ENCODE measurements around the gene CYP26C1.

Gene CYP26C1, protein sequence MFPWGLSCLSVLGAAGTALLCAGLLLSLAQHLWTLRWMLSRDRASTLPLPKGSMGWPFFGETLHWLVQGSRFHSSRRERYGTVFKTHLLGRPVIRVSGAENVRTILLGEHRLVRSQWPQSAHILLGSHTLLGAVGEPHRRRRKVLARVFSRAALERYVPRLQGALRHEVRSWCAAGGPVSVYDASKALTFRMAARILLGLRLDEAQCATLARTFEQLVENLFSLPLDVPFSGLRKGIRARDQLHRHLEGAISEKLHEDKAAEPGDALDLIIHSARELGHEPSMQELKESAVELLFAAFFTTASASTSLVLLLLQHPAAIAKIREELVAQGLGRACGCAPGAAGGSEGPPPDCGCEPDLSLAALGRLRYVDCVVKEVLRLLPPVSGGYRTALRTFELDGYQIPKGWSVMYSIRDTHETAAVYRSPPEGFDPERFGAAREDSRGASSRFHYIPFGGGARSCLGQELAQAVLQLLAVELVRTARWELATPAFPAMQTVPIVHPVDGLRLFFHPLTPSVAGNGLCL

GRCh38 chr10:93059975-93060886 lies at the start of gene CYP26C1:
TSS of gene CYP26C1 (plus strand) at chr10:93060798. CDS start at chr10:93061264, 466 bp downstream.
- DNase-seq: no peak

GRCh38 chr10:93015722-93016121 lies 44.9 kb upstream of the CYP26C1 start:
- no peak for DNase-seq

GRCh38 chr10:93023013-93023650 lies 37.5 kb upstream of the CYP26C1 start:
- DNase-seq: no peak

GRCh38 chr10:93026072-93026471 lies 34.5 kb upstream of the CYP26C1 start:
- DNase-seq: no peak

DNA sequence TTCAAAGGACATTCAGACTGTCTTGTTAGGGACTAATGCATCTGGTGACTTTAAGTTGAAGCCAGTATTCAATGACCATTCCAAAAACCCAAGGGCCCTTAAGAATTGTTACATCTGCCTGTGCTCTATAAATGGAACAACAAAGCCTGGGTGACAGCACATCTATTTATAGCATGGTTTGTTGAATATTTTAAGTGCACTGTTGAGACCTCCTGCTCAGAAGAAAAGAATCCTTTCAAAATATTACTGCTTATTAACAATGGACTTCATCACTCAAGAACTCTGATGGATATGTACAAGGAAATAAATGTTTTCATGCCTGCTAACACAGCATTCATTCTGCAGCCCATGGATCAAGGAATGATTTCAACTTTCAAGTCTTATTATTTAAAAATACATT lies 33.1 kb upstream of the CYP26C1 start:
- DNase-seq: no peak

DNA sequence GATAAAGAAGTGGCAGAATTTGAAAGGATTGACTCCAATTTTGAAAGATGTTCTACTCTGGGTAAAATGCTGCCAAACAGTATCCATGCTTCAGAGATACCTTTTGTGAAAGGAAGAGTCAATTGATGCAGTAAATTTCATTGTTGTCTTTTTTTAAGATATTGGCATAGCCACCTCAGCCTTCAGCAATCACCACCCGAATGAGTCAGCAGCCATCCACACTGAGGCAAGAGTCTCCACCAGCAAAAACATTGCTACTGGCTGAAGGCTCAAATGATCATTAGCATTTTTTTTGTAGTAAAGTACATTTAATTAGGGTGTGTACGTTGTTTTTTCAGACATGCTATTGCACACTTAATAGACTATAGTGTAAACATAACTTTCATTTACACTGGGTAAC lies 31.7 kb upstream of the CYP26C1 start:
- DNase-seq: no peak

- no peak for DNase-seq
These were observed 30.2 kb upstream of the CYP26C1 start for GRCh38 chr10:93030409-93030808.

DNA sequence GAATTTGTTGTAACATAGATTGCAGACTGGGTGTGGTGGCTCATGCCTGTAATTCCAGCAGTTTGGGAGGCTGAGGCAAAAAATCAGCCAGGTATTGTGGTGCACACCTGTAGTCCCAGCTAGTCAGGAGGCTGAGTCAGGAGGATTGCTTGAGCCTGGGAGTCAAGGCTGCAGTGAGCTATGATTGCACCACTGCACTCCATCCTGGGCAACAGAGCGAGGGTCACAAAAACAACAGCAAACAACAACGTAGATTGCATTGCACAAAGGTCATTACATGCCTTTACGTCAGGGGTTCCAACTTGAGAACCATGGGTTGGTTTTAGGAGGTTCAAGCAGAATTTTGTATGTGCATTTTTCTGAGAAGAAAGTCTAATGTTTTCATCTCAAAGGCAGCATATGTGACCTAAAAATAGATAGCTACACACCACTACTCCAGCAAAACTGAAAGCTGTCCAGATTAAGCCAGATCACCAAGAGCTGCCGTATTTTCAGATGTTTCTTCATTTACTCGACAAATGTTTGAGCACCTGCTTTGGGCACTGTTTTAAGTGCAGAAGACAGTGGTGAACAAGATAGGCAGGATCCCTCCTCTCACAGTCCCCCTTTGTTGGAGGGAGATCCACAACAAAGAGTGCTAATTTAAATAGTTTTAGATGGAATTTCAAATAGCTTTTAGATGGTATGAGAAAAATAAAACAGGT lies 28.3 kb upstream of the CYP26C1 start:
- DNase-seq: no peak

GRCh38 chr10:93032809-93033137 lies 27.8 kb upstream of the CYP26C1 start:
- no peak for DNase-seq

- no peak for DNase-seq
These were observed 26.2 kb upstream of the CYP26C1 start for GRCh38 chr10:93034426-93034825.

- no peak for DNase-seq
These were observed 21.5 kb upstream of the CYP26C1 start for GRCh38 chr10:93039110-93039509.

DNA sequence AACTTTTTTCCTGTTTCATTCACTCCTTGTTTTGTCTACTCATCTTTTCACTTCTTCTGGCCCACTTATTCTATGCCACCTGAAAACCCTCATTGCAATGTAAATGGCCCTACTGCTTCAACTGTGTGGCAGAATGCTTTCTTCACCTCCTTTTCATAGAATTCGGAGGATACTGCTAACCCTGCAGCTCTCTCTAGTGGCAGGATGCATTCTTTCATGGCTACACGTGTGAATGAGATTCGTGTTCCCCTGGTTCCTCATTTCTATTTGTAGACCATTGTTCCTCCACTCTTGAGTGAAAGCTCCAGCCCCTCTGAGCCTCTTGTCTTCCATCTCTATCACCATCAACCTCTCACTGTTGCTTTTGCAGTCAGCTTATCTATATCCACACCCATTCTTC lies 20.9 kb upstream of the CYP26C1 start:
- DNase-seq: no peak

GRCh38 chr10:93054486-93054885 lies 6.1 kb upstream of the CYP26C1 start:
- DNase-seq: no peak

DNA sequence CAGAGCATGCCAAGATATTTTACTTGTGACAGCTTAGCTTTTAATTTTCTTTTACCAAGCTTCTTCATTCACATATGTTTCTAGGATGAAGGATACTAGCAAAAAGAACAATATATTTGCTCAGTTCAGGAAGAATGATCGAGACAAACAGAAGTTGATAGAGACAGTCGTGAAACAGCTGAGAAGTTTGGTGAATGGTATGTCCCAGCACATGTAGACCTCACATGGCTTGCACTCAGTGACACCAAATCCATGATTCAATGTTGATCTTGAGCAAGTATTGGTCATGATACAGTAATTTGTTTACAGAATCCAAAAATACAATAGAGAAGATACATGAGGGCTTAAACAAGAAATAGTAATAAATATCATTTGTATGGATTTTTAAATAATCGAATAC lies 2.5 kb upstream of the CYP26C1 start:
- no peak for DNase-seq

DNA sequence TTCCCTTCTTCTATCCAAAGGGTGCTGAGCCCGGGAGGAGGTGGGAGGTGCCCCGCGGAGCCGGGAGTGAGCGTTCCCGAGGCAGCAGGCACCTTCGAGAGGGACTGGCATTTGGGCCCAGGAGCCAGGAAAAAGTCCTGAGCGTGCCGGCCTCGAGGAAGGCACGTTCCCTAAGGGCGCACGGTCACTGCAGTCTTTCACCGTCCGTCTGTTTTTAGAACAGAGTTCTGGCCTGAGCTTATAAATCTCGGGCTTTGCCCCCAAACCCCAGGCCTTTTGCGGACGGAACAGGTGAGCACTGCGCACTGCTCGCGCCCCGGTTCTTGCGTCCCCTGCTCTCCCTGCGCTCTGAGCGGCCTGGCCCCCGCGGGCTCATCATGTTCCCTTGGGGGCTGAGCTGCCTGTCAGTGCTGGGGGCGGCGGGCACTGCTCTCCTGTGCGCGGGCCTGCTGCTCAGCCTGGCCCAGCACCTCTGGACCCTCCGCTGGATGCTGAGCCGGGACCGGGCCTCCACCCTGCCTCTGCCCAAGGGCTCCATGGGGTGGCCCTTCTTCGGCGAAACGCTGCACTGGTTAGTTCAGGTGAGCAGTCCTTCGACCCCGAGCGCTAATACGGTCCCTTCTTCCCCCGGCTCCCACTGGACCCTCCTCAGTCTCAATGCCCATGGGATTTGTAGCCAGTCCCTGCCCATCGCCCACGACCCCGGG lies 442 bp downstream of the CYP26C1 start:
- DNase-seq: no peak

DNA sequence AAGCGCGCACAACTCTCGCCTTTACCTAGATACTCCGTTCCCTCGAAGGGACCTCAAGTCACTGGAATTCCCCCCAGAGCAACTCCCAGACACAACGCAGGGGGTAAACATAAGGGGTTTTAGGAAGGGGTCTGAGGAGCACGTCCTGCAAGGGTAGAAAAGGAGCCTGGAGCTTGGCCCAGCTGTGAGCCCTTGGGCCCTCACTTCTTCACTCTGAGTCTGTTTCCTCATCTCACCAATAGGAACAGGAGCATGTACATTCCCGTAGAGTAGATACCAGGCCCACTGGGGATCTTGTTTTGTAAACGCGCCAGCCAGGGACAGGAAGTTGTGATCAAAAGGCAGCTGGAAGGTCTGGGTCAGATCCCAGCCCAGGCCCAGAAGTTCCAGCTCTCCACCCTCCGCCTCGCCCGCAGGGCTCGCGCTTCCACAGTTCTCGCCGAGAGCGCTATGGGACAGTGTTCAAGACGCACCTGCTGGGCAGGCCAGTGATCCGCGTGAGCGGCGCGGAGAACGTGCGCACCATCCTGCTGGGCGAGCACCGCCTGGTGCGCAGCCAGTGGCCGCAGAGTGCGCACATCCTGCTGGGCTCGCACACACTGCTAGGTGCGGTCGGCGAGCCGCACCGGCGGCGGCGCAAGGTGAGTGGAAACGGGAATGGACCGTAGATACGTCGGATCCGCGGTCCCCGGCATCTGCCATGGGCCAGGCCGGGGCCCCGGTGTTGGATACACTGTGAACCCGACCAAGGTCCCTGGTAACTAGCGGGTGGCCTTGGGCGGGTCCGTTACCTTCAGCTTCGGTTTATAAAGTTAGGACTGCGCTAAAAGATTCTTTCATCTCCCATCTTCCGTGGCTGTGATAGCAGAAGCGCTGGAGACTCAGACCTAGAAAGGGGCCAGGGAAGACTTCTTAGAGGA lies 1.3 kb downstream of the CYP26C1 start:
- DNase-seq: no peak

GRCh38 chr10:93062514-93063143 lies 2.0 kb downstream of the CYP26C1 start:
- no peak for DNase-seq

DNA sequence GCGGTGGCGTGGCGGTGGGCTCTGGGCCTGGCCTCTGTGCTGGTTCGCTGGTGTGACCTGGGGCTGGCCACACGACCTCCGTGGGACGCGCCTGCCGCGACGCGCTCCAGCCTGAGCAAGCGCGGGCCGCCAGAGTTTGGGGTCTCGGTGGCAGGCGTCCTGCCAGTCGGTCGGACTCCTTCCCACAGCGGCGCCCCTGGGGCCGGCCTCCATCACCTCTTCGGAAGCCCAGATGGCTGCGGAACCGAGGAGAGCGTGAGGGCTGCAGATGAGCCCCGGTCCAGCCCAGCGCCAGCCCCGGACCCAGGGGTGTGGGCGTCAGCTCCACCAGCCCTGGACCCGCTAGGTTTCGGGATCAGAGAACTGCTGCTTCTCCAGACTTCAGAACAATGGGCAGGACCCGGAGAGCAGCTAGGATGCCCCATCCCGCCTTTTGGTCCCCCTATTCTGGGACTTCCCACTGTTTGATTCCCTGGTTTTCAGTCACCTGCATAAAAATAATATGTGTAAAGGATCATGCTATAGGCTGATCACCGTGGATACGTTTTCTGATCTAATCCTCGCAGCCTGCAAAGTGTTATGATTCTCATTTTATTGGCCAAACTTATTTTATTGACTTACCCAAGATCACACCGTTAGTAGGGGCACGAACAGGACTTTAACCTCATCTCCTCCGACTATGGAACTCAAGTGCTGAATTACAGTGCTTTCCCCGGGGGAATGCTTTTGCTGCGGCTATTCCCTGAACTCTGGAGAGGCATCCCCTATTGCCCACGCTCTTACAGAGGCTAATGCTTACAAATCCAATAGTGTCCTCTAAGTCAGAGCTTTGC lies 2.8 kb downstream of the CYP26C1 start:
- no peak for DNase-seq

DNA sequence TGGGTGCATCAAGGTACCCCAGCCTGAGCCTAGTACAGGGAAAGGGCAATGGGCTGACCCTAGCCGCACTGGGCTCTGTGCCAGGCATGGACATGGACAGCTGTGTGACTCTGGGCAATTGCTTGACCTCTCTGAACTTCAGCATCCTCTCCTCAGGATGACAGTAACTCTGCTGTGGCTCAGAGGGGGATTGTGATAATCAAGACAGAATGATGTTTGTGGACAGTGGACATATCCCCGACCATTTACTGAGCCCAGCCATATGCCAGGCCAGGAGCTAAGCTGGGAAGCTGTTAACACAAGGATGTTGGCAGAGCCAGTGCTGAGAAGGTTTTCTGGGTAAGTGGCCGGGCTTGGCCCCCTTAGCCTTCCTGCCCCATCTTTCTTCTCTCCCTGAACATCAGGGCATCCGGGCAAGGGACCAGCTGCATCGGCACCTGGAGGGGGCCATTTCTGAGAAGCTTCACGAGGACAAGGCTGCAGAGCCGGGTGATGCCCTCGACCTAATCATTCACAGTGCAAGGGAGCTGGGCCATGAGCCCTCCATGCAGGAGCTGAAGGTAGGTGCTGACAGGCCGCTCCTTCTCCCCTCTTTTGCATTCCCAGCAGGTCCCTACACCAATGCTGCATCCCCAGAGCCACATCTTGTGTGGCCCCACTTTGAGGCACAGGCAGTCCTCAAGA lies 3.5 kb downstream of the CYP26C1 start:
- DNase-seq: no peak
